ENCODE data around the gene ARRB1.

Gene ARRB1

DNA sequence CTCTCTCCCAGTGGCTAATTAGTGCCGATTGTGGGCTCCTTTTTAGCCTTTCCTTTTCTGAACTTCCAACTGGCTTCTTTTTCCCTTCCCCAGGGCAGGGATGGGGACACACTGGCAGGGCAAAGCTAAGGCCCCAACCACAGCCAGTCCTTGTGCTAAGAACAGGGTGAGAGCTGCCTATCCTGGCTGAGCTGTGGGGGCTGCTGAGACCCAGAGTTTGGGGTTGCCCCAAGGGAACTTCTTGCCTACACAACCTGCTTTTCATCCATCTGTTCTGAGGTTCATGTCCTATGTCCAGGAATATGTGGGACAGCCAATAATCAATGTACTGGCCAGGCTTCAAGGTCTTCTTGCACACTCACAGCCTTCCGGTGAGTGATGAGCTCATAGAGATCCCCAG lies 120.8 kb downstream of the ARRB1 start:
- no peak for DNase-seq (ENCODE audit: low read depth, low spot score)

GRCh38 chr11:75229466-75229865 lies 122.0 kb downstream of the ARRB1 start:
- DNase-seq (ENCODE audit: low read depth, low spot score), result no peak

DNA sequence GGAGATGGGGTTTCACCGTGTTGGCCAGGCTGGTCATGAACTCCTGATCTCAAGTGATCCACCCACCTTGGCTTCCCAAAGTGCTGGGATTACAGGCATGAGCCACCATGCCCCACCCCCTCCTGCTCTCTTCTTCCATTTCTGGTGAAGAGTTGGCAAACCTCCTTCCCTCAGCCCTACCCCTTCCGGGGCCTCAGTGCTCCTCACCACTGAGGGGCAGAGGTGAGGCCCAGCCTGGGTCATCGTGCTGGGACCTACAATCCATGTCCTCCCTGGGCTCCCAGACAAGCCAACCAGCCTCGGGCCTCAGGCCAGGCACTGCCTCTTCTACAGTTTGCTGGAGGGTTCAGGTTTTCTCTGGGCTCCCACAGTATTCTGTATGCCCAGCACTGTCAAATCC lies 125.7 kb downstream of the ARRB1 start:
- DNase-seq (ENCODE audit: low read depth, low spot score), result no peak

DNA sequence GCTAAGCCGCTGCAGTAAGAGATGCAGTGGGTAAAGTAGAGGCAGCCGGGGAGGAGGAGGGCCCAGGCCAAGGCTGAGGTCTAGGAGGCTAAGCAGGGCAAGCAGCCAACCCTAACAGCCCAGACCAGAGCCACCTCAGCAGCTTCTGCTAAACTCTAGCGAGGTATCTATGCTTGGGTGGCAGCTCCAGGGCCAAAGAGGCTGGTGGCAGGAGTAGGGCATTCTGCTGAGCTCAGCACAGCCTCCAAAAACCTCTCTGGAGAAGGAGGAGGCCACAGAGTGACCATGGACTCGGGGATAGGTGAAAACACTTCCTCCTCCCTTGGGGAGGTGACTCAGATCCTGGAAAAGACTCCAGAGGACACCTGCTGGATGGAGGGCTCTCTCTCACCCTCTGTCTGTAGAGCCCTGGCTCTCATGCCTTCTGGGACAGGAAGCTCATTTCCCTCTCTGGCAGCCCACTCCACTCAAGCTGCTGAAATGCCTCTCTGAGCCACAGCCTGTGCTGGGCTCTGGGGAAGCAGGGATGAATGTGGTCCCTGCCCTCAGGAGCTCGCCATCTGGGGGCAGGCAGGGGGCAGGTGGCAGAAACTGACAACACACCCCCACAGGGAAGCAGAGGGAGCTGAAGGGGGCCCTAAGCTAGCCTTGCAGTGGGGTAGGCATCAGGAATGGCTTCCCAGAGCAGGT lies 127.4 kb downstream of the ARRB1 start:
- no peak for DNase-seq (ENCODE audit: low read depth, low spot score)

- no peak for DNase-seq (ENCODE audit: low read depth, low spot score)
Observed at GRCh38 chr11:75219869-75220268, 131.6 kb downstream of the ARRB1 start.

DNA sequence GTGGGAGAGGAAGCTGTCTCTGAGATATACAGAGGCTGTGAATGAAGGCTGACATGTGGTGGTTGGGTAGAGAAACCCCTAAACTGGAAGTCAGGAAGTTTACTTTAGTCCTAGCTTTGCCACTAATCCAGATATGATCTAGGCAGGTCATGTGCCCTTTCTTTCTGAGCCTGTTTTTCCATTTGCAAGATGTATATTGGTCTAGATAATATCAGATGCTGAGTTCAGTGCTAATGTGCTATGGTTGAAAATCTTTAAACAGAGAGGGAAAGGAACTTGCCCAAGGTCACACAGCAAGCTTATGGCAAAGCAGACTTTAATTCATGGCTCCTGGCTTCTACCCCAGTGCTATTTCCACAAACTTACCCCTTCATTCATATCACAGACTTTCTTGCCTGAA lies 136.6 kb downstream of the ARRB1 start:
- DNase-seq (ENCODE audit: low read depth, low spot score), result no peak

- peak; percentile 60 for DNase-seq (ENCODE audit: low read depth, low spot score)
Observed at GRCh38 chr11:75214411-75214821, 137.0 kb downstream of the ARRB1 start.
